ENCODE measurements around the gene TSPAN11.
A peak's percentile ranks its signal among the peaks of the same experiment; 100 is the strongest.
"Not testable (repeated sequence)": the region's sequence is repeated elsewhere in the genome, so short reads cannot be mapped to it uniquely, and the experiment has no call there.

TSPAN11 gene

DNA sequence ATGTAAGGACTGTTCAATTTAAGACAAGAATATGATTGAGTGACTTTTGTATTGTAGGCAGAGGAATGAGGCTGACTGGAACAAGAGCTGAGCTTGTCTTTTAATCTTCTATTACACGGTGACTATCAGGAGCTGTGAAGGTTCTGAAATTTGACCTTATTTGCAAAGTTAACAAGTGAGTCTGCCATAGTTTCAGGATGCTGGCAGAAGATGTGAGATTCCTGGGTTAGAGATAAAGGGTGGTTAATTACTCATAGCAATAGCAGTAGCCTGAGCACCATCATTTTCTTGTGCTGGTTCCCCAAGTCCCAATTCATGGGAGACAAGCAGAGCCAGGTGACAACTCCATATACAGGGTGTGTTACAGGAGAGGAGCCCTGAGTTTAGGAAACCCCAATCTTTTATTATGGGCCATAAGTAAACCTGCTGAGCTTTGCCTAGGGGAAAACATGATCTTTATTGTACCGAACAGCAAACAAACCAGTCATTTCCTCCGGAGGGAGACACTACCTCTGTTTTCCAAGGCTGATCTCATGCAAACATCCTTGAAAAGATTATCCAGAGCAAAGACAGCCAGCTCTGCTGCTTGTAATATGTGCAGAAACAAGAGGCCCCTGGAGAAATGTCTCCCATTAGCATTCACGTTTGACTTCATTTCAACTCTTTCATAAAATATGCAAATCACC is 95.4 kb downstream of the TSPAN11 start:
- DNase-seq = no peak

GRCh38 chr12:31023271-31023724 is 96.8 kb downstream of the TSPAN11 start:
- no peak for DNase-seq

GRCh38 chr12:31026202-31026601 is 99.7 kb downstream of the TSPAN11 start:
- no peak for DNase-seq

GRCh38 chr12:31027006-31027405 is 100.5 kb downstream of the TSPAN11 start:
- not testable (repeated sequence) for DNase-seq

GRCh38 chr12:31029468-31029867 is 102.9 kb downstream of the TSPAN11 start:
- DNase-seq = no peak

GRCh38 chr12:31029916-31030562 is 103.5 kb downstream of the TSPAN11 start:
- peak; percentile 55 for DNase-seq

DNA sequence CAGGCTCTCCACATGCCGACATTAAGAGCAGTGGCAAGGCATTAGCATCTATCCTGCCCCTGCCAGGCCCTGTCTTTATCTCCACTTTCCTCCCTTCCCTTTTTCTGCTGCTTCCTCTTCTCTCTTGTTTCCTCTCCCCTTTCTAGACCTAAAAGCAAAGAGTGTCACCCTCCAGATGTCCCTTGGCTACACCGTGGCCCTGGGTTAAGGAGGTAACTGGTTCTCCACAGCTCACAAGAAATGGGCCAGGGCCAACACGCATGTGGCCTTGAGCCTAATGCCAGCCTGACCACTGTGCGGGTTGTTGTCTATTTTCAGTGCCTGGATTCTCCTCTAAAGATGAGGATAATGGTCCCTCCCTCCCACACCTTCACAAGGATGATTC is 105.4 kb downstream of the TSPAN11 start:
- no peak for DNase-seq

- no peak for DNase-seq
Observed at GRCh38 chr12:31033146-31033545, 106.6 kb downstream of the TSPAN11 start.

- DNase-seq = no peak
Observed at GRCh38 chr12:31033681-31034080, 107.1 kb downstream of the TSPAN11 start.

DNA sequence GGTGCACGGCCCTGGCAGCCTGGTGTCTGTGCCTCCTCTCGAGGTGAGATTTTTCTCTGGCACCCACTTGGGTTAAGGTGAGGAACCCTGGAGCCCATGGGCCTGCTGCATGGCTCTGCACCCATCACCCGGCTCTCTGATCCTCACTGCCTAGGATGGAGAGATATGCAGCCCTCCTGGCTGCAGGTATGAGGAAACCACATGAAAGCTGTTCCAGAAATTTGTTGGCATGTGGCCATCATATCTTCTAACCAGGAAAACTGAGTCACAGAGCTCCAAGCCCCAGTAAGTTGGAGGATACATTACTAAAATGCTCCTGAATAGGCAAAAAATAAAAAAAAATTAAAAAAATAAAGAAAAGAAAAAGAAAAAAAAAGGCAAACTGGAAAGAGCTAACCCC is 107.8 kb downstream of the TSPAN11 start:
- no peak for DNase-seq

GRCh38 chr12:31035226-31035625 is 108.7 kb downstream of the TSPAN11 start:
- no peak for DNase-seq

DNA sequence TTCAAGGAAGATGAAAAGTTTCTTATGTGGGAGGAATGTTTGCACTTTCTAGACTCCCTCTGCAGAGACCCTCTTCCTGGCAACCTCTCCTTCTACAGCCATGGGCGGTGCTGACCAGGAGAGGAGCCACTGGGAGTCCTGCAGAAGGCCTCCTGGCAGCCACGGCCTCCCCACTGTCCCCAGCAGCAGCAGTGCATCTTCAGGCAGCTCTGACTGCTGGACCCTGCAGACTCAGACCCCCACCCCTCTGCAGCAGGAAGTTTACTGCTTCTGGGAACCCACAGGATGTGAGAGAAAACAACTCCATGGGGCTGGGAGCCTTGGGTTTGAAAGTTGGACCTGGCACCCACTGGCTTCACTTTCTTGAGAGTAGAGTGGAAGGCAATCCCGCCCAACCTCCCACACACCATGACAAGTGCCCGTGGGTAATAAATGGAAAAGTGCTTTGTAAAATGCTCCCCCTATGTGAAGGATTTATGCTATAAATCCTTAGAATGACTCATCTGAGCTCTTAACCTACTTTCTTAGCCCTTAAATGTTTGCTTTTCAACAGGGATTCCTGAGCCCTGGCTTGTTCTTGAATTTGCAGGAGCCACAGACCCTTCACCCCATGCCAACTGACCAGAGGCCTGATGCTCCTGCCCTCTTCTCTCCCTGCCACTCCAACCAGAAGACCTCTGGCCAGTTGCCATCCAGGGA is 109.6 kb downstream of the TSPAN11 start:
- DNase-seq = no peak

DNA sequence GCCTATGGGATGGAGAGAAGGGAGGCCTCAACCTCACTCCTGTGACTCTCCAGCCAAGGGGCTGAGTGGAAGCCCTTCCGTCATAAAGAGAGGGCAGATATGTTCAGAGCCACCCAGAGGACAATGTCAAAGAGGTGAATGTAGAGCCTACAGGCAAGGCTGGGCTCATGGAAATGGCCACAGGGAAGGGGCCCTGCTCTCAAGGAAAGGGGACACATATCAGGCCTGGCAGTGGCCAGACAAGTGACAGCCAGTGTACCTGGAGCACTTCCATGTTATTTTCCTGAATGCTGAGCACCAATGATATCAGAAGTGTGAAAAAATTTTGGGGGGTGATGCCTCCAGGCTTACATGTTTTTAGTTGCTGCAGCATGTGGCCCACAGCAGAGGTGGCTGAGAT is 110.5 kb downstream of the TSPAN11 start:
- no peak for DNase-seq

DNA sequence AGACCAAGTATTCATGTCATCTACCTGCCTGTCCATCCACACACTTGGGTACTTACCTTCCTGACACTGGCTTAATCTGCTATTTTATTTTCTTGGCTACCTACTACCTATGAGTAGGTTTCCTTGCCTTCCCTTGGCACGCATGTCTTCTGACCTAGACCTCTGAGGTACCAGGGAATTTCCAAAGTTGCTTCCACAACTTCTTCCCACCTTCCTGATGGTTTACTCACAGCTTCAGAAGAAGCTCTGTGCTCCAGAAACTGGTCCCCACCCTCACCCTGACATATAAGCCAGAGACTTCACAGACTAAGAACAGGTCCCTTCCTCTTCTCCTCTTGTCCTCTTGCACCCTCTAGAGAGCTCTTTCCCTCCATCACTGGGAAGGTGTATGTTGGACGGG is 111.4 kb downstream of the TSPAN11 start:
- DNase-seq = no peak

GRCh38 chr12:31041033-31041564 is 114.6 kb downstream of the TSPAN11 start:
- DNase-seq = no peak
